NCI-H128 (cell line): ENCODE measurements around the gene TRIM32.
A peak's percentile ranks its signal among the peaks of the same experiment; 100 is the strongest.

Source experiments
- DNase-seq: peaks from one replicate; lab custom pipeline; 2025; ENCODE audit not compliant: unreplicated experiment; lab: John Stamatoyannopoulos, UW

Gene TRIM32

DNA sequence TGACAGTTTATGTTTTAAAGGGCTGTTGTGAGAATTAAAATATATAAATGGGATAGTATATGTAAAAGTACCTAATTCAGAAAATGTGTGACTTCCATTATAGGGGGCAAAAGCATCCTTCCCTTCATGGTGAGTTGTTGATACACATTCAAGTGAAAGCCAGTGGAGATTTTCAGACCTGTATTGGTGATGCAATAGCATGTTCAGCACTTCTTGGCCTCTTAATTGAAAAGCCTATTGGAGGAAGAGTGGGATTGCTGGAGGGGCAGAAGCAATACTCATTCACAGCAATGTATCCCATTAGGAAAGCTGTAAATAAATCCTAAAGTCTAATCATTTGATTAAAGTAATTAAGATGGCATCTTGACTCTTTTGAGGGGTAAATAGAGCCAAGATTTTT, 17.4 kb downstream of the TRIM32 start:
- no peak for DNase-seq

- no peak for DNase-seq
Measured at GRCh38 chr9:116705531-116705930, 18.4 kb downstream of the TRIM32 start.

DNA sequence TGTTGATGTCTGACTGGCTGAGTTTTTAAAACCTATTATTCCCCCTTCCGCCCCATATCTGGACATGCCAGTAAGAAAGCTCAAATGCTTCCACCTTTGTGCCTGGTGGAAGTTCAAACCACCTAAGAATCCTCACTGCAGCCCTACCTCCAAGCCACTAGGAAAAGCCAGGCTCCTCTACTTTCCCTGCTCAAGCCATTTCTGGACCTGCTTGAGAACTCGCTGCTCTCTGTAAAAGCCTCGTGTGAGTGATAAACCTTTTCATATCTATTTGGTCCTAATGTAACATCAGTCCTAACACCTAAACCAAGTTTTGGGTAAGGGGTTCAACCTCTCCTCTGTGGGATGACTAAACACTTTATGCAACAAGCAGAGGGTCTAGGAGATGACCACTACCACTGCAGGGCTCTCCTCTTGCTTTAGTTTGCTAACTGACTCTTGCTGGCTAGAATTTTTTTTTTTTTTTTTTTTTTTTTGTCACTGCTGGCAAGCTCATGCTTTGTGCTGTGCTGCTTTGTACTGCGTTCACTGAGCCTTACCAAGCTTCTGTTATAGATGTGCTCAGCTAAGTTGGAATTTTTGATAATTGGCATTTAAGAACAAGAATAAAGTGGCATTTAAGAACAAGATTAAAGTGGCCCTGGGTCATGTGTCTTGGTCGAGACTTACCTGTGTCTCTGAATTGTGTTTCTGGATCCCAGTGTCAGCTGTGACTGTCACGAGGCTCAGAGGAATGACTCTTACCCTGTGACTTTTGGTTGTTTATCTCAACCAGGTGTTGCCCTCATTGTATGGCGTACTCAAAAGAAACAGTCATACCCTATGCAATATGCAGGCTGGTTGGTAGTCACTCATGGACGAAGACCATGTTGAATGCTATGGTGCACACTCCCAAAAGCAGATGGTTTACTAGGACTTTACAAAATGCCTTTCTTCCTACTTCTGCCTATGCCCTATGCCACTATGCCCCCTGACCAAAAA, 19.5 kb downstream of the TRIM32 start:
- DNase-seq, result no peak

- DNase-seq, result no peak
Measured at GRCh38 chr9:116712781-116713180, 25.7 kb downstream of the TRIM32 start.

DNA sequence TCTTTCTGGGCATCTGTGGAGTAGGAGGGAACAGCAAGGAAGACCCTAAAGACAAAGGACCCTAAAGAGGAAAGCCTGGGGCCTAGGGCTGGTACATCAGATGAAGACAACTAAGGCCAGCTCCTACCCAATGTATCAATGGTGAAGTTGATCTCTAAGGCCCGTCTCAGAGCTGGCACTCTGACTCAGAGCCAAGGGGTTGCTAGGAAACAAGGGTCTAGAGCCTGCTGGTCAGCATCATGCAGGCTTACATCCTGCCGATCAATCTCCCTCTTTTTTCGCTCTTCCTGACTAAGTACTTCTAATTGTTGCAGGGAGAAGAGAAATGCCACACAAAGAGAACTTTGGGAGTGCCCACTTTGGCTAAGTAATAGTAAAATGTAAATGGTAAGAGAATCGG, 26.2 kb downstream of the TRIM32 start:
- no peak for DNase-seq

GRCh38 chr9:116715751-116716150, 28.6 kb downstream of the TRIM32 start:
- DNase-seq, result no peak

DNA sequence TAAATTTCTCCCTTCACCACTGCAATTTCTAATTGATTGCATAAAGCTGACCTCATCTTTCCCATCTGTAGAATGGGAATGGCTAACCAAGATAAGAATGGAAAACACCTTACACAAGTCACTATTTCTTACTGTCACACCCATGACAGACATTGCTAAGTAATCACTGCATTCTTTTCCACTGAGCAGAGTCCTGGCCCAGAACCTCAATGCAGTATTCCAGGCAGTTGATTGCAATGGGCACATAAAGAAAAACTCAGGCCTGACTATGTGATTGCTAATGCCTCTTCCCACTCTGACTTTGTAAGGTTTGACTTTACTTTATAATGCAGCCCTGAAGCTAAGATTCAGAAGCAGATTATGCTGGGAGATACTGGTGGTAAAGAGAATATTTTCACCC, 29.3 kb downstream of the TRIM32 start:
- DNase-seq, result no peak

DNA sequence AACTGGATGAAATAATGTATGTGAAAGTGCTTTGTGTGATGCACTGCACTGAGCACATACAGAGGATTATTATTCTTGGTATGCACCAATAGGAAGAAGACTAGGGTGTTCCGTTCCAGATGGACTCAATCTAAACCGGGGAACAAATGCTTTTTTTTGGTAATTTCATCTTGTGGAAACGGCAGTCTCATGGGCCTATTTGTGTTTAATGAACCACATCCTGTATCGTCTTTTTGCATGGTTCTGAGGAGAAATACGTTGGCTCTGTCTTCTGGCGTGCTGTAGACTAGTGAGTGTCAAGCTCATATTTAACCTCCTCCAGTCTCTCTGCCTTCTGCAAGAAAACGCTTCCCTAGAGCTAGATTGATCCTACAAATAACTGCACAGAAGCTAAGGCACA, 30.0 kb downstream of the TRIM32 start:
- DNase-seq, result no peak

DNA sequence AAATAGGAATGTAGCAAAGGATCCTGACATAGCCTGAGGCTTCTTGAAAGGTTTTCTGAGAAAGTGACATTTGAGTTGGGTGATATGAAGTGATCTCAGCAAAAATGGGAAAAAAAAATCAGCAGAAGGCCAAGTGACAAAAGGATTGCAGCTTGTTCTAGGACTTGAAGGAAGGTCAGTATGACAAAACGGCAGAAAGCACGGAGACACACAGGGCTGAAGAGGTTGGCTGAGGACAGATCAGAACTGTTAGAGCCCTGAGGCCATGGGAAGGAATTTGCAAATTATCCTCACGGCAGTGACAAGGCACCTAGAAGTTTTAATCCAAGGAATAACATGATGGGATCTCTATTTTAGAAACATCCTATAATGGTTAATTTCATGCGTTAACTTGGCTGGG, 31.0 kb downstream of the TRIM32 start:
- DNase-seq, result no peak

DNA sequence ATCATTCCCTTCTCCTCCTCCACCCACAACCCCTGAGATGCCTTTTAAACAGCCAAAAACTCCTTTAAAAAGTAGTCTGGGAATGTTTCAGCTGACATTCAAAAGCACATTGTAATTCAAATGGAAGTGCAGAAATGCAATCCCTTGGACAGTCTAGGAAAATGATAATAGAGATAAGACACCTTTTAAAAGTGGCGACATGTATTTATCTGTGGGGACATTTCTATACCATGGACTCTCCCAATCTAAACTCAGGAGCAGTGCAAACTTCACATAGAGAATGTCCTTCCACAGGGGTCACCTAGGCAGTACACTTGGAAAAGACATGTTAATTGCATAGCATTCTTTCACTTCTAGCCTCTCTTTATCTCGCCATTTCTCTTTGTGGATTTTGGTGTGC, 33.0 kb downstream of the TRIM32 start:
- no peak for DNase-seq

GRCh38 chr9:116721411-116721810, 34.3 kb downstream of the TRIM32 start:
- no peak for DNase-seq

DNA sequence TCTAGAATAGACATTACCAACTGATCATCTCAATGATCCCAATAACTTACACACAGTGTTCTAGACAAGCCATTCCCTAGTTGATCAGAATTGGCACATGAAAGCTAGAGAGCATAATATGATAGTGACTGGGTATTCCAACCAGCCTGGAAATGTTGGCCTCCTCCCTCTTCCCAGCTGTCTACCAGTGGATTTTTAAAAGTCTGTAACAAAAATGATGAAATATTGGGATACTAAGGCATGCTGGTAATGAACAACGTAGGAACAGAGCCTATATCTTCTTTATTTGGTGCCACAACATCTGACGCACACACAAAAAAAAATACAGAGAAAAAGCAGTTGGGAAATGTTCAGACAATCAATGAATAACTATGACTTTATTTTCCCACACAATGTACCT, 34.8 kb downstream of the TRIM32 start:
- no peak for DNase-seq

DNA sequence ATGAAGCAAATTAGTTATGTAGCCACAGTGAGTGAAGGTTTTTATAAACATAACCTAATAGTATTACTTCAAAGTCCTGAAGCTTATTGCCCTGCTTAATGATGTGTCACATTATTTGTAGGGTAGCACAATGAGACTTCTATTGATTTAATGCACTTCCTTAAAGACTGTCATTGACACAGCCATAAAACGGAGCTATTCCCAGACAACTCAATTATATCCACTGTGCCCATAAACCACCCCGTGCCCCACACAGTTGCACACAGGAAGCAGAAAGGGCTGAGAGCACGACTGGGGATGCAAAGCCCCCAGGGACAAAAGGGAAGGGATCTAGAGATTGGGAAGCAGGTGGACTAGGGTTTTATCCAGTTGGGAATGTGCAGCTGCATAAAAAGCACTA, 37.0 kb downstream of the TRIM32 start:
- no peak for DNase-seq

GRCh38 chr9:116726602-116727001, 39.5 kb downstream of the TRIM32 start:
- no peak for DNase-seq

DNA sequence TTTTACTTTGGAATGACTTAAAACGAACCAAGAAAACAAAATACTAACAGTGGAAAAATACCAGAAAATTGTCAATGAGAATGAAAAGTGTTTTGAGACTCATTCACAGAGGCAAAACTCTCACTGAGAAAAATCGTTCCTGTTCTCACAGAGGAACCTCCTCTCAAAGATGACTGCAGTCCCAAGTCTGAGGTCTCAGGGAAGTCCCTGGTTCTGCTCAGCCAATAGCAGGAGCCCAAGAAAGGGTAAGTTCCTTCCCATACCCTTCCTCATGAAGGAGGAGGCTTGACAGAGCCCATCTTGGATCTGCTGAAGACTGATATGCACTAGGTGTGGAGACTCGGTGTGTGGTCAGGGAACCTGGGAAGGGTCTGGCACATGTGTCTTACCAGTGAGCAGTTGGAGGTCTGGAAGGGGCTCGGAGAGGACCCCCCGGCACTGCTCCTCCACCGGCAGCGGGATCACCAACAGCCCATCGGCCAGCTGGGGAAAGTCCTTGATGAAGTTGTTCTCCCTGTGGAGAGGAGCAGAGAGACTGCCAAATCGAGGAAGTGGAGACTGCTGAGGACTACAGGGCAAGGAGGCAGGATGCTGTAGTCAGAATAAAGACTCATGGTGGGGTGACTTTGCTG, 46.0 kb downstream of the TRIM32 start:
- no peak for DNase-seq

- no peak for DNase-seq
Measured at GRCh38 chr9:116736399-116737151, 49.5 kb downstream of the TRIM32 start.

DNA sequence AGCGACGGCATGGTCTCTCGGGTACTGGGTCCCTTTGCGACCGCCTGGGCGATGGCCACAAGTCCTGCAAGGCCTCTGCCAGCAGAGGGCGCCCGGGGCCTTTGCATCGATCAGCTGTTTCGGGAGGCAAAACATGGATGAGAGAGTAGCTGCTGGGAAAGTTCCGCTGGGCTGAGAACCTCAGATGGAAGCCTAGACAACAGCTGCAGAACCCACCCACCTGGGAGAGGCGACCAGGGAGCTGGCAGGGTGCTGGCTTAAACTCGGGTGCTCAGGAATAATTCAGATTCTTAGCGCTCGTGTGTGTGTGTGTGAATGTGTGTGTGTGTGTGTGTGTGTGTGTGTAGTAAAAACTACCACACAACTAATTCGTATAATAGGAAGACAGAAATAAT, 50.0 kb downstream of the TRIM32 start:
- peak; percentile 82 for DNase-seq

DNA sequence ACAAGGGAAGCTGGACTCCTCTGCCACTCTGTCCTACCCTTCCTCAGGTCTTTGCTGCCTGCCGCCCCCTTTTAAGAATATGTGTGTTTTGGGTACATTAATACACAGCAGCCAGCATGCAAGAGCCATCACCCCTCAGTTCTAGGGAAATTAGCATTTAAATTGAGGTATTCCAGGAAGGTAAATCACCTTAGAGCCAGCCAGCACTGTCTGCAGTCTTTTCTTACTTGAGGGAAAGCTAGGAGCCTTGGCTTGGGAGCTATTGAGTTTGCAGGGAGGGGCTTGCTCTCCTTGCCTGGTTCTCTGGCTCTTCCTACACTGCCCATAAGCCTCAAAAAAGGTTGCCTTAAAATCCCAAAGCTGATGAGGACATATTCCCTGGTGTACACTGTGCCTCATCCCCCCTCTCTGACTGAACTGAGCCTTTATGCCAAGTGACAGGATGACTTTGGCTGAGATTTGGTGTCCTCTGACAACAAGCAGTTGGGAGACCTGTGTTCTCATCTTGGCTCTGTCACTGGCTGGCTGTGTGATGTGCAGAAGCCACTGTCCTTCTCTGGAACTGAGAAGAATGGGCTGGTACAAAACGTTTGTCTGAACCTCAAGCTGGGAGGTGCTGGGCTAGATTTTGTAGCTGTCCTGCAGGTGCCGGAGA, 54.1 kb downstream of the TRIM32 start:
- DNase-seq, result no peak

DNA sequence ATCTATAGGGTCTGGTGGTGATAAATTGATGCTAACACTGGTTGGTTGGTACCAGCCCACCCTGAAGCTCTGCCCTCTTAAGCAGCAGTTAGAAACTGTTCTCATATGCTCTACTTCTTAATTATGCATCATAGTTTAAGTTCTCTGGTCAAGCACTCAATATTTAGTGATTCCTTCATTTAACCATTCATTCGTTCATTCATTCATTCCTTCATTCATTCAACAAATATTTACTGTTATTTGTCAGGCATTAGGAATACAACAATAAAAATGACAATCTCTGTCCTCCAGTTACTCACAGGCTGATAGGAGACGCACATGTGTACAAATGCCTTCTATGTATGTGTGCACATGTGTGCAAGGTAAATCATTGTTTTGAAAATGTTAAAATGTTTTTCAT, 54.6 kb downstream of the TRIM32 start:
- no peak for DNase-seq

- DNase-seq, result no peak
Measured at GRCh38 chr9:116749176-116749575, 62.1 kb downstream of the TRIM32 start.

GRCh38 chr9:116749772-116750171, 62.7 kb downstream of the TRIM32 start:
- no peak for DNase-seq
